Stimulated activated naive B cell treated with anti-CD40 and anti-IgM and Interleukin-4, amounts not matched to agents 10 μg/mL and 1 μg/mL and 100 μg/mL, for 72 hours (primary cell): ENCODE data around the gene OR10A4.
"Not testable (repeated sequence)": the region's sequence is repeated elsewhere in the genome, so short reads cannot be mapped to it uniquely, and the experiment has no call there.

Experiments used
- ATAC-seq, 2 donors: fragments of 150-1000 bp; cut with Tn5 transposase; replicated peaks; 2 replicates each; pipeline ENCODE4 v1.10.0; 2021; ENCODE audit warnings: moderate library complexity in 1 of 2
- DNase-seq: peaks from one replicate; pipeline ENCODE4 v3.0.0; 2021
- H3K27ac Mint-ChIP-seq: one replicate; pipeline ENCODE4 v1.8.0; 2022; ENCODE audit warnings: mild to moderate bottlenecking, mixed read lengths
- H3K27me3 Mint-ChIP-seq, 2 donors: one replicate each; pipeline ENCODE4 v1.8.0; 2022; ENCODE audit warnings: mixed read lengths in 2 of 2
- H3K36me3 Mint-ChIP-seq, 2 donors: one replicate each; pipeline ENCODE4 v1.8.0; 2022; ENCODE audit warnings: mixed read lengths in 2 of 2, mild to moderate bottlenecking in 1 of 2
- H3K4me1 Mint-ChIP-seq, 2 donors: one replicate each; pipeline ENCODE4 v1.8.0; 2022; ENCODE audit warnings: mixed read lengths in 2 of 2, mild to moderate bottlenecking in 1 of 2
- H3K4me3 Mint-ChIP-seq, 2 donors: one replicate each; pipeline ENCODE4 v1.8.0; 2022; ENCODE audit warnings: mild to moderate bottlenecking in 2 of 2, mixed read lengths in 2 of 2, moderate library complexity in 1 of 2
- H3K9me3 Mint-ChIP-seq, 2 donors: one replicate each; pipeline ENCODE4 v1.8.0; 2022; ENCODE audit warnings: mixed read lengths in 2 of 2, mild to moderate bottlenecking in 1 of 2

The OR10A4 gene

GRCh38 chr11:6875761-6876160 lies 664 bp upstream of the OR10A4 start:
- Mint-ChIP-seq H3K9me3 (no peaks in the 10 kb centered on the region), H3K27ac (no peak overlapping the region), H3K36me3 (no peaks in the 10 kb centered on the region), H3K27me3 (peaks cover 0 to 20% of the 10 kb centered on the region in 2 donors), H3K4me1 (no peaks in the 10 kb centered on the region), H3K4me3 (no peak overlapping the region)
- ATAC-seq (no peak), DNase-seq (no peak)

GRCh38 chr11:6876914-6877313 lies 489 bp downstream of the OR10A4 start:
- Mint-ChIP-seq H3K27me3 (peaks cover 0 to 15% of the 10 kb centered on the region in 2 donors), H3K27ac (no peak overlapping the region), H3K4me3 (no peak overlapping the region), H3K9me3 (no peaks in the 10 kb centered on the region), H3K4me1 (no peaks in the 10 kb centered on the region), H3K36me3 (no peaks in the 10 kb centered on the region)
- ATAC-seq (no peak), DNase-seq (no peak)

- H3K4me3 Mint-ChIP-seq, result no peak overlapping the region
- no peak overlapping the region for H3K27ac Mint-ChIP-seq
- ATAC-seq, result no peak
- H3K27me3 Mint-ChIP-seq, result peaks cover 11 to 15% of the 10 kb centered on the region in 2 donors
- no peak for DNase-seq
- peaks cover 0 to 2% of the 10 kb centered on the region in 2 donors for H3K9me3 Mint-ChIP-seq
- H3K36me3 Mint-ChIP-seq, result no peaks in the 10 kb centered on the region
- H3K4me1 Mint-ChIP-seq, result no peaks in the 10 kb centered on the region
These were observed 6.3 kb downstream of the OR10A4 start for GRCh38 chr11:6882751-6883150.

- not testable (repeated sequence) for H3K4me1 Mint-ChIP-seq, H3K36me3 Mint-ChIP-seq, ATAC-seq, H3K9me3 Mint-ChIP-seq, H3K27ac Mint-ChIP-seq, H3K4me3 Mint-ChIP-seq, DNase-seq
- H3K27me3 Mint-ChIP-seq, result peaks cover 11 to 24% of the 10 kb centered on the region in 2 donors
These were observed 11.3 kb downstream of the OR10A4 start for GRCh38 chr11:6887711-6888110.

GRCh38 chr11:6888830-6889229 lies 12.4 kb downstream of the OR10A4 start:
- H3K4me1 Mint-ChIP-seq, result no peaks in the 10 kb centered on the region
- no peak overlapping the region for H3K4me3 Mint-ChIP-seq
- ATAC-seq (no peak), DNase-seq (no peak)
- peaks cover 0 to 2% of the 10 kb centered on the region in 2 donors for H3K9me3 Mint-ChIP-seq
- H3K27me3 Mint-ChIP-seq, result peaks cover 3 to 18% of the 10 kb centered on the region in 2 donors
- no peak overlapping the region for H3K27ac Mint-ChIP-seq
- H3K36me3 Mint-ChIP-seq, result no peaks in the 10 kb centered on the region

GRCh38 chr11:6889835-6890234 lies 13.4 kb downstream of the OR10A4 start:
- peaks cover 0 to 19% of the 10 kb centered on the region in 2 donors for H3K27me3 Mint-ChIP-seq
- H3K36me3 Mint-ChIP-seq, result no peaks in the 10 kb centered on the region
- DNase-seq (no peak), ATAC-seq (peak in 1 of 2 donors; percentile 38)
- no peak overlapping the region for H3K27ac Mint-ChIP-seq
- peaks cover 0 to 5% of the 10 kb centered on the region in 2 donors for H3K4me1 Mint-ChIP-seq
- peaks cover 0 to 2% of the 10 kb centered on the region in 2 donors for H3K9me3 Mint-ChIP-seq
- H3K4me3 Mint-ChIP-seq, result no peak overlapping the region

- DNase-seq, result no peak
- H3K27me3 Mint-ChIP-seq, result peaks cover 7 to 23% of the 10 kb centered on the region in 2 donors
- H3K27ac Mint-ChIP-seq, result no peak within 1 kb of the TSS
- ATAC-seq, result no peak
- H3K4me3 Mint-ChIP-seq, result no peak within 1 kb of the TSS
- peaks cover 0 to 12% of the 10 kb centered on the region in 2 donors for H3K4me1 Mint-ChIP-seq
- H3K9me3 Mint-ChIP-seq, result peaks cover 0 to 2% of the 10 kb centered on the region in 2 donors
- H3K36me3 Mint-ChIP-seq, result no peaks in the 10 kb centered on the region
These were observed 16.0 kb downstream of the OR10A4 start, which contains the start of gene OR2D2 for GRCh38 chr11:6892400-6892799. Gene OR2D2 (minus strand): TSS chr11:6892500. CDS start chr11:6892500, 0 bp downstream.

- peaks cover 0 to 12% of the 10 kb centered on the region in 2 donors for H3K4me1 Mint-ChIP-seq
- H3K4me3 Mint-ChIP-seq, result no peak overlapping the region
- peaks cover 21 to 38% of the 10 kb centered on the region in 2 donors for H3K27me3 Mint-ChIP-seq
- DNase-seq, result no peak
- H3K27ac Mint-ChIP-seq, result no peak overlapping the region
- no peak for ATAC-seq
- H3K36me3 Mint-ChIP-seq, result no peaks in the 10 kb centered on the region
- no peaks in the 10 kb centered on the region for H3K9me3 Mint-ChIP-seq
These were observed 17.7 kb downstream of the OR10A4 start for GRCh38 chr11:6894097-6894496.

- H3K9me3 Mint-ChIP-seq, result no peaks in the 10 kb centered on the region
- H3K36me3 Mint-ChIP-seq, result no peaks in the 10 kb centered on the region
- peaks cover 0 to 12% of the 10 kb centered on the region in 2 donors for H3K4me1 Mint-ChIP-seq
- no peak overlapping the region for H3K27ac Mint-ChIP-seq
- no peak overlapping the region for H3K4me3 Mint-ChIP-seq
- no peak for DNase-seq
- H3K27me3 Mint-ChIP-seq, result peaks cover 21 to 38% of the 10 kb centered on the region in 2 donors
- peak; percentile 97 to 98 for ATAC-seq
These were observed 18.6 kb downstream of the OR10A4 start for GRCh38 chr11:6895010-6895409.

GRCh38 chr11:6898911-6899310 lies 22.5 kb downstream of the OR10A4 start:
- H3K4me1 Mint-ChIP-seq, result peaks cover 0 to 12% of the 10 kb centered on the region in 2 donors
- peaks cover 30 to 36% of the 10 kb centered on the region in 2 donors for H3K27me3 Mint-ChIP-seq
- H3K9me3 Mint-ChIP-seq, result no peaks in the 10 kb centered on the region
- no peak overlapping the region for H3K4me3 Mint-ChIP-seq
- no peak overlapping the region for H3K27ac Mint-ChIP-seq
- H3K36me3 Mint-ChIP-seq, result no peaks in the 10 kb centered on the region
- no peak for ATAC-seq
- no peak for DNase-seq

GRCh38 chr11:6900327-6900999 lies 24.0 kb downstream of the OR10A4 start:
- no peak overlapping the region for H3K27ac Mint-ChIP-seq
- H3K4me1 Mint-ChIP-seq, result peaks cover 0 to under 1% of the 10 kb centered on the region in 2 donors
- no peaks in the 10 kb centered on the region for H3K9me3 Mint-ChIP-seq
- H3K4me3 Mint-ChIP-seq, result no peak overlapping the region
- no peaks in the 10 kb centered on the region for H3K36me3 Mint-ChIP-seq
- ATAC-seq, result no peak
- peaks cover 29 to 36% of the 10 kb centered on the region in 2 donors for H3K27me3 Mint-ChIP-seq
- DNase-seq, result no peak

- not testable (repeated sequence) for H3K4me3 Mint-ChIP-seq, DNase-seq, ATAC-seq, H3K36me3 Mint-ChIP-seq, H3K27ac Mint-ChIP-seq, H3K4me1 Mint-ChIP-seq, H3K9me3 Mint-ChIP-seq
- H3K27me3 Mint-ChIP-seq, result peaks cover 12 to 20% of the 10 kb centered on the region in 2 donors
These were observed 28.4 kb downstream of the OR10A4 start for GRCh38 chr11:6904804-6905203.

GRCh38 chr11:6911378-6911777 lies 35.0 kb downstream of the OR10A4 start:
- no peak overlapping the region for H3K27ac Mint-ChIP-seq
- H3K36me3 Mint-ChIP-seq, result no peaks in the 10 kb centered on the region
- no peaks in the 10 kb centered on the region for H3K27me3 Mint-ChIP-seq
- ATAC-seq (no peak), DNase-seq (no peak)
- H3K4me1 Mint-ChIP-seq, result no peaks in the 10 kb centered on the region
- no peaks in the 10 kb centered on the region for H3K9me3 Mint-ChIP-seq
- no peak overlapping the region for H3K4me3 Mint-ChIP-seq

- DNase-seq (no peak), ATAC-seq (no peak)
- no peak overlapping the region for H3K4me3 Mint-ChIP-seq
- H3K4me1 Mint-ChIP-seq, result no peaks in the 10 kb centered on the region
- H3K36me3 Mint-ChIP-seq, result no peaks in the 10 kb centered on the region
- H3K9me3 Mint-ChIP-seq, result no peaks in the 10 kb centered on the region
- H3K27ac Mint-ChIP-seq, result no peak overlapping the region
- H3K27me3 Mint-ChIP-seq, result no peaks in the 10 kb centered on the region
These were observed 35.5 kb downstream of the OR10A4 start for GRCh38 chr11:6911948-6912347.

GRCh38 chr11:6919698-6920097 lies 43.3 kb downstream of the OR10A4 start:
- DNase-seq, result no peak
- Mint-ChIP-seq H3K9me3 (peaks cover 3 to 4% of the 10 kb centered on the region in 2 donors), H3K4me3 (no peak overlapping the region), H3K36me3 (no peaks in the 10 kb centered on the region), H3K27ac (no peak overlapping the region), H3K27me3 (peaks cover 3 to 19% of the 10 kb centered on the region in 2 donors), H3K4me1 (no peaks in the 10 kb centered on the region)
- no peak for ATAC-seq
